K562 (cell line): ENCODE results near the gene ZFP62. TPM values are rescaled to one million over a fixed set of nuclear protein-coding genes. Genes with fewer than 3 reads are reported as not detected.
A peak's percentile ranks its signal among the peaks of the same experiment; 100 is the strongest.

Experiments used
- ARID2 ChIP-seq: fragments of 450-650 bp; IDR thresholded peaks from 2 replicates; pipeline ENCODE4 v1.6.1; 2017; ENCODE audit warnings: antibody characterized with exemption, mild to moderate bottlenecking
- CBX3 ChIP-seq, 2 experiments: IDR thresholded peaks; 1 replicate in 1 of 2; 2 replicates in 1 of 2; pipeline ENCODE4 v1.6.1; 2012; ENCODE audit warnings: inconsistent platforms in 2 of 2, low read length in 2 of 2, borderline replicate concordance in 1 of 2, control low read depth in 1 of 2
- CTBP1 ChIP-seq: fragments of 450-650 bp; IDR thresholded peaks from 2 replicates; pipeline ENCODE4 v1.6.1; 2016; ENCODE audit warnings: borderline replicate concordance
- GATA2 ChIP-seq: sonication (generic); formaldehyde crosslinking; IDR thresholded peaks from 2 replicates; pipeline ENCODE4 v1.4.0; 2020; ENCODE audit warnings: mild to moderate bottlenecking, missing genetic modification reagents
- HIVEP1 ChIP-seq: fragments of 250-450 bp; sonication (Bioruptor Pico); IDR thresholded peaks from 2 replicates; pipeline ENCODE4 v1.4.0; 2020; ENCODE audit warnings: mild to moderate bottlenecking
- KLF16 ChIP-seq: IDR thresholded peaks from 2 replicates; pipeline ENCODE4 v1.6.1; 2016; ENCODE audit warnings: antibody characterized with exemption
- MECOM ChIP-seq: fragments of 250-450 bp; sonication (Bioruptor Pico); IDR thresholded peaks from 2 replicates; pipeline ENCODE4 v1.8.0; 2022; ENCODE audit warnings: inconsistent platforms
- ZNF445 ChIP-seq: fragments of 250-450 bp; sonication (Bioruptor Pico); IDR thresholded peaks from 2 replicates; pipeline ENCODE4 v1.4.0; 2020; ENCODE audit warnings: low read depth, mild to moderate bottlenecking, moderate library complexity
- polyA plus RNA-seq, 8 experiments: library from polyadenylated mRNA; depleted of rRNA in 4 of 8; stranded (reverse) in 5 of 8; unstranded in 3 of 8; fragments of >200 nt; fragmentation: Nextera tagmentation in 2 of 8; fragmentation: Illumina TruSeq in 1 of 8; extraction: Ambion mirVana in 2 of 8; extraction: Trizol in 1 of 8; gene quantifications; 2 replicates each; pipeline versions ENCODE4 v1.2.1 to v1.2.3, GENCODE V29; 2011 to 2014; ENCODE audit warnings: inconsistent platforms in 1 of 8, missing spikeins in 1 of 8
- total RNA-seq, 7 experiments: library from RNA; depleted of rRNA in 6 of 7; stranded (reverse); fragments of >200 nt in 6 of 7; fragmentation: Illumina TruSeq in 2 of 7; extraction: Trizol in 2 of 7; gene quantifications; 2 replicates each; pipeline versions ENCODE4 v1.2.1 to v1.2.3, GENCODE V29; 2011 to 2021; ENCODE audit warnings: low replicate concordance in 1 of 7
- TF ChIP-seq, protein P1 (sequence below): fragments of 450-650 bp; IDR thresholded peaks from 2 replicates; pipeline ENCODE4 v1.6.1; 2016; ENCODE audit warnings: mild to moderate bottlenecking
- TF ChIP-seq, protein P2 (sequence below): IDR thresholded peaks from 2 replicates; pipeline ENCODE4 v1.6.1; 2016; ENCODE audit warnings: missing genetic modification characterization, missing compliant biosample characterization
- TF ChIP-seq, protein P3 (sequence below): fragments of 250-450 bp; sonication (Bioruptor Pico); IDR thresholded peaks from 2 replicates; pipeline ENCODE4 v1.5.1; 2021; ENCODE audit warnings: mild to moderate bottlenecking
- TF ChIP-seq, protein P4 (sequence below): fragments of 250-450 bp; sonication (Bioruptor Pico); IDR thresholded peaks from 2 replicates; pipeline ENCODE4 v1.8.0; 2021; ENCODE audit warnings: moderate library complexity, mild to moderate bottlenecking, inconsistent platforms
- TF ChIP-seq, protein P5 (sequence below), 2 experiments: fragments of 450-650 bp in 1 of 2; sonication (generic) in 1 of 2; formaldehyde crosslinking; conservative IDR thresholded peaks; 2 replicates each; pipeline versions ENCODE4 v1.4.0 to v1.8.1; 2020 to 2022; ENCODE audit warnings: mild to moderate bottlenecking in 1 of 2, missing genetic modification reagents in 1 of 2
- TF ChIP-seq, protein P6 (sequence below): sonication (generic); formaldehyde crosslinking; IDR thresholded peaks from 2 replicates; pipeline ENCODE4 v1.8.1; 2023; ENCODE audit warnings: mild to moderate bottlenecking, missing genetic modification reagents, moderate library complexity
- TF ChIP-seq, protein P7 (sequence below): sonication (generic); formaldehyde crosslinking; IDR thresholded peaks from 2 replicates; pipeline ENCODE4 v1.8.1; 2022; ENCODE audit warnings: missing genetic modification reagents

The ZFP62 gene
- total and polyA plus RNA-seq, 9 of the 15 experiments (the other 6 are each of a cell fraction or from before 2014, with no cell fraction given): 12.2 to 37.5 (median 25.0) TPM

DNA sequence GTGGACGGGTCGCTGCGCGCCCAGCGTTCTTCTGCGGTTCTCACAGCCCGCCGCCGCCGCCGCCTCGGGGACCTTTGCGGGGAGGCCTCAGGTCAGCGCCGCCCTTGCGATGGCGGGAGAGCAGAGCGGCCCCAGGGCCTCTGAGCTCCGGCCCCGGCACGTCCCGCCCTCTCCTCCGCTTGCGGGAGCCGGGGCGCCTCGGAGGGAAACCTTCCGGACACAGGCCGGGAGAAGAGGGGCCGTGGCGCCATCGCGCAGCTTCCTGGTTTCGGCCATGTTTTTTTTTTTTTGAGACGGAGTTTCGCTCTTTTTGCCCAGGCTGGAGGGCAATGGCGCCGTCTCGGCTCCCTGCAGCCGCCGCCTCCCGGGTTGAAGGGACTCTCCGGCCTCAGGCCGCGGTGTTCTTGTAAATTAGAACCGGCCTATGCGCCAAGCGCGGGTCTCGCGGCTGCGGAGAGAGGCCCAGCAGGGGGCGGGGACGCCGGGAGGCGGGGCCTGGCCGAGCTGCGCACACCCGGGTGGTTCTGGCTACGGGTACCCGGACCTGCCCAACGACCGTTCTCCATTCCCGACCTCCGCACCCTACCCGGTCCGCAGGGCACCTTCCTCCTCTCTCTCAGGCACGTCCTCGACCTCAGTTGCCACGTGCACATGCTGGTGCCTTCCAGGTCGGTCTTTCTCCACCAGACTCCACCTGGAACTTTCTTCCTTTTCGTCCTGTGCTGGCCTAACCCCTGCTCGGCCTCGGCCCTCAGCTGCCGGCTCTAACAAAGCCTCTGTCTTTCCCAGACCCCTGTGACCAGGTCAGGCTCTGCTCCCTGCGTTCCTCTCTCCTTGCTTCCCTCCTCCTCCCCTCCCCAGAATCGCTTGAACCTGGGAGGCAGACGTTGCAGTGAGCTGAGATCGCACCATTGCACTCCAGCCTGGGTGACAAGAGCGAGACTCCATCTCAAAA, 29.7 kb downstream of the ZFP62 start (continued):
- TF ChIP-seq, protein P1, sequence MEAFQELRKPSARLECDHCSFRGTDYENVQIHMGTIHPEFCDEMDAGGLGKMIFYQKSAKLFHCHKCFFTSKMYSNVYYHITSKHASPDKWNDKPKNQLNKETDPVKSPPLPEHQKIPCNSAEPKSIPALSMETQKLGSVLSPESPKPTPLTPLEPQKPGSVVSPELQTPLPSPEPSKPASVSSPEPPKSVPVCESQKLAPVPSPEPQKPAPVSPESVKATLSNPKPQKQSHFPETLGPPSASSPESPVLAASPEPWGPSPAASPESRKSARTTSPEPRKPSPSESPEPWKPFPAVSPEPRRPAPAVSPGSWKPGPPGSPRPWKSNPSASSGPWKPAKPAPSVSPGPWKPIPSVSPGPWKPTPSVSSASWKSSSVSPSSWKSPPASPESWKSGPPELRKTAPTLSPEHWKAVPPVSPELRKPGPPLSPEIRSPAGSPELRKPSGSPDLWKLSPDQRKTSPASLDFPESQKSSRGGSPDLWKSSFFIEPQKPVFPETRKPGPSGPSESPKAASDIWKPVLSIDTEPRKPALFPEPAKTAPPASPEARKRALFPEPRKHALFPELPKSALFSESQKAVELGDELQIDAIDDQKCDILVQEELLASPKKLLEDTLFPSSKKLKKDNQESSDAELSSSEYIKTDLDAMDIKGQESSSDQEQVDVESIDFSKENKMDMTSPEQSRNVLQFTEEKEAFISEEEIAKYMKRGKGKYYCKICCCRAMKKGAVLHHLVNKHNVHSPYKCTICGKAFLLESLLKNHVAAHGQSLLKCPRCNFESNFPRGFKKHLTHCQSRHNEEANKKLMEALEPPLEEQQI: no peak
- TF ChIP-seq CBX3 (IDR thresholded peaks at IDR 0.05; ENCODE audit: borderline replicate concordance in 1 of 2, low read length in 2 of 2) (no peak), CTBP1 (peak; percentile 29; the same call in 1 of the 2 replicates), GATA2 (CRISPR knock-in tag) (no peak), ARID2 (no peak), MECOM (no peak), HIVEP1 (no peak), ZNF445 (no peak), KLF16 (no peak)
- TF ChIP-seq, protein P2, sequence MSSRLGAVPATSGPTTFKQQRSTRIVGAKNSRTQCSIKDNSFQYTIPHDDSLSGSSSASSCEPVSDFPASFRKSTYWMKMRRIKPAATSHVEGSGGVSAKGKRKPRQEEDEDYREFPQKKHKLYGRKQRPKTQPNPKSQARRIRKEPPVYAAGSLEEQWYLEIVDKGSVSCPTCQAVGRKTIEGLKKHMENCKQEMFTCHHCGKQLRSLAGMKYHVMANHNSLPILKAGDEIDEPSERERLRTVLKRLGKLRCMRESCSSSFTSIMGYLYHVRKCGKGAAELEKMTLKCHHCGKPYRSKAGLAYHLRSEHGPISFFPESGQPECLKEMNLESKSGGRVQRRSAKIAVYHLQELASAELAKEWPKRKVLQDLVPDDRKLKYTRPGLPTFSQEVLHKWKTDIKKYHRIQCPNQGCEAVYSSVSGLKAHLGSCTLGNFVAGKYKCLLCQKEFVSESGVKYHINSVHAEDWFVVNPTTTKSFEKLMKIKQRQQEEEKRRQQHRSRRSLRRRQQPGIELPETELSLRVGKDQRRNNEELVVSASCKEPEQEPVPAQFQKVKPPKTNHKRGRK (tag): no peak
- TF ChIP-seq, protein P3, sequence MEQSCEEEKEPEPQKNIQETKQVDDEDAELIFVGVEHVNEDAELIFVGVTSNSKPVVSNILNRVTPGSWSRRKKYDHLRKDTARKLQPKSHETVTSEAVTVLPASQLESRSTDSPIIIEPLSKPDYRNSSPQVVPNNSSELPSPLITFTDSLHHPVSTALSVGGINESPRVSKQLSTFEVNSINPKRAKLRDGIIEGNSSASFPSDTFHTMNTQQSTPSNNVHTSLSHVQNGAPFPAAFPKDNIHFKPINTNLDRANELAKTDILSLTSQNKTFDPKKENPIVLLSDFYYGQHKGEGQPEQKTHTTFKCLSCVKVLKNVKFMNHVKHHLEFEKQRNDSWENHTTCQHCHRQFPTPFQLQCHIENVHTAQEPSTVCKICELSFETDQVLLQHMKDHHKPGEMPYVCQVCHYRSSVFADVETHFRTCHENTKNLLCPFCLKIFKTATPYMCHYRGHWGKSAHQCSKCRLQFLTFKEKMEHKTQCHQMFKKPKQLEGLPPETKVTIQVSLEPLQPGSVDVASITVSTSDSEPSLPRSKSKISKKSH (CRISPR knock-in tag): no peak
- TF ChIP-seq, protein P4, sequence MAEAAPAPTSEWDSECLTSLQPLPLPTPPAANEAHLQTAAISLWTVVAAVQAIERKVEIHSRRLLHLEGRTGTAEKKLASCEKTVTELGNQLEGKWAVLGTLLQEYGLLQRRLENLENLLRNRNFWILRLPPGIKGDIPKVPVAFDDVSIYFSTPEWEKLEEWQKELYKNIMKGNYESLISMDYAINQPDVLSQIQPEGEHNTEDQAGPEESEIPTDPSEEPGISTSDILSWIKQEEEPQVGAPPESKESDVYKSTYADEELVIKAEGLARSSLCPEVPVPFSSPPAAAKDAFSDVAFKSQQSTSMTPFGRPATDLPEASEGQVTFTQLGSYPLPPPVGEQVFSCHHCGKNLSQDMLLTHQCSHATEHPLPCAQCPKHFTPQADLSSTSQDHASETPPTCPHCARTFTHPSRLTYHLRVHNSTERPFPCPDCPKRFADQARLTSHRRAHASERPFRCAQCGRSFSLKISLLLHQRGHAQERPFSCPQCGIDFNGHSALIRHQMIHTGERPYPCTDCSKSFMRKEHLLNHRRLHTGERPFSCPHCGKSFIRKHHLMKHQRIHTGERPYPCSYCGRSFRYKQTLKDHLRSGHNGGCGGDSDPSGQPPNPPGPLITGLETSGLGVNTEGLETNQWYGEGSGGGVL: no peak
- TF ChIP-seq, protein P5, sequence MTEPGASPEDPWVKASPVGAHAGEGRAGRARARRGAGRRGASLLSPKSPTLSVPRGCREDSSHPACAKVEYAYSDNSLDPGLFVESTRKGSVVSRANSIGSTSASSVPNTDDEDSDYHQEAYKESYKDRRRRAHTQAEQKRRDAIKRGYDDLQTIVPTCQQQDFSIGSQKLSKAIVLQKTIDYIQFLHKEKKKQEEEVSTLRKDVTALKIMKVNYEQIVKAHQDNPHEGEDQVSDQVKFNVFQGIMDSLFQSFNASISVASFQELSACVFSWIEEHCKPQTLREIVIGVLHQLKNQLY (CRISPR knock-in tag; conservative IDR thresholded peaks at IDR 0.05): no peak
- TF ChIP-seq, protein P6, sequence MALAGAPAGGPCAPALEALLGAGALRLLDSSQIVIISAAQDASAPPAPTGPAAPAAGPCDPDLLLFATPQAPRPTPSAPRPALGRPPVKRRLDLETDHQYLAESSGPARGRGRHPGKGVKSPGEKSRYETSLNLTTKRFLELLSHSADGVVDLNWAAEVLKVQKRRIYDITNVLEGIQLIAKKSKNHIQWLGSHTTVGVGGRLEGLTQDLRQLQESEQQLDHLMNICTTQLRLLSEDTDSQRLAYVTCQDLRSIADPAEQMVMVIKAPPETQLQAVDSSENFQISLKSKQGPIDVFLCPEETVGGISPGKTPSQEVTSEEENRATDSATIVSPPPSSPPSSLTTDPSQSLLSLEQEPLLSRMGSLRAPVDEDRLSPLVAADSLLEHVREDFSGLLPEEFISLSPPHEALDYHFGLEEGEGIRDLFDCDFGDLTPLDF: no peak
- TF ChIP-seq, protein P7, sequence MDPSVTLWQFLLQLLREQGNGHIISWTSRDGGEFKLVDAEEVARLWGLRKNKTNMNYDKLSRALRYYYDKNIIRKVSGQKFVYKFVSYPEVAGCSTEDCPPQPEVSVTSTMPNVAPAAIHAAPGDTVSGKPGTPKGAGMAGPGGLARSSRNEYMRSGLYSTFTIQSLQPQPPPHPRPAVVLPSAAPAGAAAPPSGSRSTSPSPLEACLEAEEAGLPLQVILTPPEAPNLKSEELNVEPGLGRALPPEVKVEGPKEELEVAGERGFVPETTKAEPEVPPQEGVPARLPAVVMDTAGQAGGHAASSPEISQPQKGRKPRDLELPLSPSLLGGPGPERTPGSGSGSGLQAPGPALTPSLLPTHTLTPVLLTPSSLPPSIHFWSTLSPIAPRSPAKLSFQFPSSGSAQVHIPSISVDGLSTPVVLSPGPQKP: no peak
